Transverse colon (tissue), 4 donors: ENCODE data around the gene CYB5D1. TPM values are rescaled to one million over a fixed set of nuclear protein-coding genes. Genes with fewer than 3 reads are reported as not detected.

Experiments
- DNase-seq: peaks from one replicate; pipeline ENCODE4 v3.0.0-alpha.2; 2019
- H3K27ac ChIP-seq, 4 donors: fragments of 200-600 bp; sonication (generic); 2 replicates each; pipeline ENCODE4 v1.5.1; 2016 to 2018; ENCODE audit warnings: inconsistent platforms in 4 of 4
- H3K27me3 ChIP-seq: fragments of 200-600 bp; sonication (generic); 2 replicates; pipeline ENCODE4 v1.5.1; 2017; ENCODE audit warnings: inconsistent platforms
- H3K36me3 ChIP-seq, 4 donors: fragments of 200-600 bp; sonication (generic); 2 replicates each; pipeline ENCODE4 v1.5.1; 2017 to 2019; ENCODE audit warnings: inconsistent platforms in 4 of 4
- H3K4me1 ChIP-seq, 4 donors: fragments of 200-600 bp; sonication (generic); 2 replicates each; pipeline ENCODE4 v1.5.1; 2017 to 2020; ENCODE audit warnings: inconsistent platforms in 4 of 4
- H3K4me3 ChIP-seq, 4 donors: fragments of 200-600 bp; sonication (generic); 1 replicate in 1 of 4; 2 replicates in 3 of 4; pipeline versions ENCODE4 v1.5.1 to v1.6.1; 2017 to 2019; ENCODE audit warnings: inconsistent platforms in 4 of 4
- H3K9me3 ChIP-seq, 2 donors: fragments of 200-600 bp; sonication (generic); 2 replicates each; pipeline ENCODE4 v1.5.1; 2017 to 2019; ENCODE audit warnings: inconsistent platforms in 2 of 2
- CTCF ChIP-seq, 5 experiments: fragments of 200-600 bp in 3 of 5; fragments of 450-650 bp in 2 of 5; sonication (generic) in 3 of 5; IDR thresholded peaks; 1 replicate in 2 of 5; 2 replicates in 3 of 5; pipeline ENCODE4 v1.5.1; 2016 to 2017; ENCODE audit warnings: antibody characterized with exemption in 5 of 5, inconsistent platforms in 3 of 5, mild to moderate bottlenecking in 2 of 5, moderate library complexity in 1 of 5
- EP300 ChIP-seq: sonication (generic); formaldehyde crosslinking; IDR thresholded peaks from one replicate; pipeline ENCODE4 v1.6.1; 2017; ENCODE audit warnings: antibody characterized with exemption, low read depth
- POLR2A ChIP-seq: fragments of 450-650 bp; IDR thresholded peaks from one replicate; pipeline ENCODE4 v1.6.1; 2016; ENCODE audit warnings: antibody characterized with exemption, mild to moderate bottlenecking, moderate library complexity
- POLR2AphosphoS5 ChIP-seq, 3 donors: sonication (generic); formaldehyde crosslinking; IDR thresholded peaks; one replicate each; pipeline ENCODE4 v1.6.1; 2016; ENCODE audit warnings: antibody characterized with exemption in 3 of 3
- WGBS, 2 donors: methylation state at CpG; one replicate each; pipeline ENCODE4 v1.1.5; 2018; ENCODE audit warnings: low coverage in 1 of 2; 5-methylcytosine and 5-hydroxymethylcytosine counted together
- in situ Hi-C, 4 donors: fragments of 200-750 bp; cut with MboI; loops; one replicate each; pipeline versions ENCODE4 v1.15.0 to v1.15.1; 2017; ENCODE audit warnings: low sequenced_read_pairs in 3 of 4, low pct_ligation_motif_present in 1 of 4, low pct_unique_long_range_greater_than_20kb in 1 of 4
- intact Hi-C: fragments of 100-400 bp; cut with DNase I; formaldehyde crosslinking; loops from one replicate; pipeline ENCODE4 v1.15.1; 2023; ENCODE audit warnings: low total_unique reads
- total RNA-seq, 4 donors: library from RNA; depleted of rRNA; stranded (reverse); fragments of >200 nt; gene quantifications; one replicate each; pipeline ENCODE4 v1.1.0, GENCODE V29; 2016

CYB5D1 gene
- total RNA-seq, 4 donors from 2014 or later = 4.9 to 50.4 (median 9.6) TPM; not detected in 1

DNA sequence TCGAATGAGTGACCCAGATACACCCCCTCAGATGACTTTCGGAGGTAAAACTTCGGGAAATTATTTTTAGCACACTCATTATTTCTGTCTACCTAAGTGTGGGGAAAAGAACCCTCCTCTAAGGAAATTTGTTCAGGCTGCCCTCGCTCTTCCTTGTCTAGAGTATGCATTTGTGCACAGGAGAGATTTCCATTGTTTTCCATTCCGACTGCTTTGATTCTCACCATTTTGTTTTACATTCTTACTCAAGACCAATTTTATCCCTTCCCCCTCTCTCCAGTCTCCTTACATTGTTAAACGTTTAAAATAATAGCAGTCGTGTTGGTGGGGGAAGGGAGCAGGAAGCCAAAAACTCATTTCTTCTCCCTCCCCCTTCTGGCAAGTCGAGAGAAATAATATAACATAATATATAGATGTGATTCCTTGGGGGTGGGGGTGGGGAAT is 29.3 kb downstream of the CYB5D1 start:
- peak in 3 of 5 experiments; percentile 7 to 29 (median 27) for TF ChIP-seq CTCF (IDR thresholded peaks at IDR 0.05)
- no peak for TF ChIP-seq EP300
- TF ChIP-seq POLR2AphosphoS5 (IDR thresholded peaks at IDR 0.05) = no peak
- no peak for TF ChIP-seq POLR2A
- H3K27me3 ChIP-seq = no peaks in the 10 kb centered on the region
- peak overlapping the region; percentile 93 to 99 (median 96) for H3K27ac ChIP-seq
- intact Hi-C loops = no loop called here
- in situ Hi-C loops = no loop called here
- DNase-seq = no peak
- H3K36me3 ChIP-seq = peaks cover 0 to 5% (median 0%) of the 10 kb centered on the region in 4 donors
- peaks cover 39 to 66% (median 59%) of the 10 kb centered on the region in 4 donors for H3K4me1 ChIP-seq
- H3K4me3 ChIP-seq = peak overlapping the region in 3 of 4 donors; percentile 78 to 85 (median 83)
- WGBS, 2 donors = 2 to 3% methylated on average over 7 to 8 of the region's 8 CpGs
- no peaks in the 10 kb centered on the region for H3K9me3 ChIP-seq

- Histone ChIP-seq H3K4me3 (peak overlapping the region; percentile 9 to 85 (median 80)), H3K4me1 (peaks cover 39 to 61% (median 54%) of the 10 kb centered on the region in 4 donors), H3K36me3 (peaks cover 0 to 5% (median 0%) of the 10 kb centered on the region in 4 donors), H3K27me3 (no peaks in the 10 kb centered on the region), H3K27ac (peak overlapping the region; percentile 93 to 99 (median 96)), H3K9me3 (no peaks in the 10 kb centered on the region)
- intact Hi-C loops (no loop called here), in situ Hi-C loops (no loop called here)
- TF ChIP-seq POLR2A (peak; percentile 55), POLR2AphosphoS5 (IDR thresholded peaks at IDR 0.05) (peak; percentile 70 to 76 (median 73)), EP300 (no peak), CTCF (IDR thresholded peaks at IDR 0.05) (no peak)
- 0 to 1% methylated on average over 2 to 33 of the region's 35 CpGs for whole genome bisulfite sequencing, 2 donors
- DNase-seq = peak; percentile 94
These were observed 29.8 kb downstream of the CYB5D1 start for GRCh38 chr17:7887482-7888183.

- Histone ChIP-seq H3K27ac (peak within 1 kb of the TSS; percentile 93 to 99 (median 96)), H3K4me3 (peak within 1 kb of the TSS; percentile 9 to 85 (median 80)), H3K36me3 (peaks cover 0 to 5% (median 0%) of the 10 kb centered on the region in 4 donors), H3K4me1 (peaks cover 35 to 54% (median 50%) of the 10 kb centered on the region in 4 donors), H3K27me3 (no peaks in the 10 kb centered on the region), H3K9me3 (no peaks in the 10 kb centered on the region)
- intact Hi-C loops = no loop called here
- 14 to 29% methylated on average over 2 to 18 of the region's 18 CpGs for WGBS, 2 donors
- DNase-seq = peak; percentile 45
- in situ Hi-C loops = no loop called here
- TF ChIP-seq POLR2A = no peak
- no peak for TF ChIP-seq CTCF (IDR thresholded peaks at IDR 0.05)
- no peak for TF ChIP-seq POLR2AphosphoS5 (IDR thresholded peaks at IDR 0.05)
- no peak for TF ChIP-seq EP300
These were observed 30.5 kb downstream of the CYB5D1 start, which contains the start of gene CHD3 for GRCh38 chr17:7888184-7888920. TSS of gene CHD3 (plus strand) at chr17:7888789. CDS start at chr17:7889001, 212 bp downstream.
